OCI-LY3 (cell line): ENCODE data around the gene CREB5.

ENCODE experiments used
- H2AFZ ChIP-seq: fragments of 200-600, 300-600 bp; shearing (Covaris generic); 2 replicates; pipeline ENCODE4 v1.6.0; 2014; ENCODE audit warnings: antibody characterized with exemption, low read depth, low read length
- H3K27ac ChIP-seq: fragments of 200-600, 300-600 bp; sonication (generic); 2 replicates; pipeline ENCODE4 v1.5.1; 2014; ENCODE audit warnings: mild to moderate bottlenecking, low read length, moderate library complexity, mixed read lengths
- H3K27me3 ChIP-seq: fragments of 200-600, 300-600 bp; sonication (generic); 2 replicates; pipeline ENCODE4 v1.6.1; 2014; ENCODE audit warnings: low read depth, low read length, mixed read lengths
- H3K36me3 ChIP-seq: fragments of 200-600, 300-600 bp; sonication (generic); replicated peaks from 2 replicates; pipeline ENCODE3; 2014; ENCODE audit warnings: low read depth, low read length, mixed read lengths
- H3K4me1 ChIP-seq: fragments of 300-600, 200-600 bp; sonication (generic); 2 replicates; pipeline ENCODE4 v1.6.1; 2014; ENCODE audit warnings: low read length, mixed read lengths
- H3K4me2 ChIP-seq: fragments of 200-600, 300-600 bp; sonication (generic); 2 replicates; pipeline ENCODE4 v1.6.1; 2014; ENCODE audit warnings: low read length, mixed read lengths
- H3K4me3 ChIP-seq: fragments of 300-600, 200-600 bp; sonication (generic); 2 replicates; pipeline ENCODE4 v1.5.1; 2014; ENCODE audit warnings: antibody characterized with exemption, mild to moderate bottlenecking, low read length, moderate library complexity
- H3K79me2 ChIP-seq: fragments of 300-600, 200-600 bp; shearing (Covaris generic); 2 replicates; pipeline ENCODE4 v1.6.1; 2014; ENCODE audit warnings: mild to moderate bottlenecking, low read length, mixed read lengths
- H3K9ac ChIP-seq: fragments of 300-600, 200-600 bp; shearing (Covaris generic); 2 replicates; pipeline ENCODE4 v1.6.0; 2014; ENCODE audit warnings: mild to moderate bottlenecking, low read length, moderate library complexity
- H3K9me3 ChIP-seq: fragments of 200-600, 300-600 bp; shearing (Covaris generic); 2 replicates; pipeline ENCODE4 v1.6.1; 2014; ENCODE audit warnings: low read length, mixed read lengths; ENCODE audit not compliant: insufficient read depth
- H4K20me1 ChIP-seq: fragments of 200-600, 300-600 bp; sonication (generic); 2 replicates; pipeline ENCODE4 v1.6.1; 2016; ENCODE audit warnings: low read length, mixed read lengths; ENCODE audit not compliant: insufficient read depth
- CTCF ChIP-seq: fragments of 200-600, 300-600 bp; sonication (generic); IDR thresholded peaks from 2 replicates; pipeline ENCODE4 v1.5.1; 2014; ENCODE audit warnings: antibody characterized with exemption, low read length, low read depth
- EZH2phosphoT487 ChIP-seq: fragments of 200-600 bp; shearing (Covaris generic); IDR thresholded peaks from 2 replicates; pipeline ENCODE4 v1.6.1; 2018; ENCODE audit warnings: antibody characterized with exemption, mixed run types, low read depth

Gene CREB5

DNA sequence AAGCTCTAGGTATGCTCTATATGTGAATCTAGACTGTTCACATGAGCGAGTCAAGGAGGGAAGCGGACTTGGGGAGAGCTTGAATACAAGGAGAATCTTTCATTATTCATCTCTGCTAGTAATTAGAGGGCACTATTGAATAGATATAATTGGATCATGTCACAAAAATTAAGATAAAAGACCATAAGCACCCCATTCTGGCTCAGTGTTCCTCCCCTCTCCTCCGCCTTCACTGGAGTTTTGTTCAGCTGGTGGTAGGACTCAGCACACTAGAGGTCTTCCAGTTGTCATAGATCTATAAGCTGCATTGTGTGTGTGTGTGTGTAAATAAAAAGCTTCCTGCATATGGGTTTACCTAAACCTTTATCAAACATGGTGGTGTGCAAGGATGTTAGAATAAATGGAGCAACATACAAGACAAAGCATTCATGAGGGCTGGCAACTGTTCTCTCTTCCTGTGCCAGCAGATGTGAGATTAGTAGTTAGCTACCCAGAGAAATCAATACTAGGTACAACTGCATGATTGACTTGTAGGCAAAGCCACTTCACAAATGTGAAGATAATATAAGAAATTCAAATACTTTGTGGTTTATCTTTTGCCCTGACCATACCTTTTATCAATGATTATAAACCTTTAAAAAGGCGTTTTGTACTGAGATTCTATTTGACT lies 142.6 kb downstream of the CREB5 start:
- Histone ChIP-seq H3K27me3 (peaks cover 32% of the 10 kb centered on the region), H3K27ac (no peak overlapping the region)

GRCh38 chr7:28556025-28556424 lies 143.7 kb downstream of the CREB5 start:
- no peaks in the 10 kb centered on the region for H4K20me1 ChIP-seq
- H2AFZ ChIP-seq, result no peak overlapping the region
- no peak overlapping the region for H3K4me2 ChIP-seq
- no peaks in the 10 kb centered on the region for H3K36me3 ChIP-seq
- H3K4me1 ChIP-seq, result no peaks in the 10 kb centered on the region
- no peak overlapping the region for H3K27ac ChIP-seq
- no peak for TF ChIP-seq EZH2phosphoT487
- no peak for TF ChIP-seq CTCF
- no peaks in the 10 kb centered on the region for H3K9me3 ChIP-seq
- H3K27me3 ChIP-seq, result peaks cover 23% of the 10 kb centered on the region
- no peak overlapping the region for H3K9ac ChIP-seq
- H3K79me2 ChIP-seq, result no peaks in the 10 kb centered on the region
- H3K4me3 ChIP-seq, result no peak overlapping the region

More for the DNA sequence above, 142.6 kb downstream of the CREB5 start:
- Histone ChIP-seq H4K20me1 (no peaks in the 10 kb centered on the region), H3K4me3 (no peak overlapping the region), H3K36me3 (no peaks in the 10 kb centered on the region), H2AFZ (no peak overlapping the region), H3K4me2 (no peak overlapping the region), H3K9me3 (no peaks in the 10 kb centered on the region), H3K9ac (no peak overlapping the region), H3K79me2 (no peaks in the 10 kb centered on the region), H3K4me1 (no peaks in the 10 kb centered on the region)
- TF ChIP-seq EZH2phosphoT487, result no peak
- no peak for TF ChIP-seq CTCF

GRCh38 chr7:28556671-28557070 lies 144.4 kb downstream of the CREB5 start:
- peaks cover 20% of the 10 kb centered on the region for H3K27me3 ChIP-seq
- H3K9ac ChIP-seq, result no peak overlapping the region
- no peaks in the 10 kb centered on the region for H3K36me3 ChIP-seq
- no peaks in the 10 kb centered on the region for H3K9me3 ChIP-seq
- no peaks in the 10 kb centered on the region for H4K20me1 ChIP-seq
- no peak for TF ChIP-seq CTCF
- no peak for TF ChIP-seq EZH2phosphoT487
- H3K4me3 ChIP-seq, result no peak overlapping the region
- no peaks in the 10 kb centered on the region for H3K79me2 ChIP-seq
- no peak overlapping the region for H3K27ac ChIP-seq
- no peaks in the 10 kb centered on the region for H3K4me1 ChIP-seq
- no peak overlapping the region for H3K4me2 ChIP-seq
- no peak overlapping the region for H2AFZ ChIP-seq

DNA sequence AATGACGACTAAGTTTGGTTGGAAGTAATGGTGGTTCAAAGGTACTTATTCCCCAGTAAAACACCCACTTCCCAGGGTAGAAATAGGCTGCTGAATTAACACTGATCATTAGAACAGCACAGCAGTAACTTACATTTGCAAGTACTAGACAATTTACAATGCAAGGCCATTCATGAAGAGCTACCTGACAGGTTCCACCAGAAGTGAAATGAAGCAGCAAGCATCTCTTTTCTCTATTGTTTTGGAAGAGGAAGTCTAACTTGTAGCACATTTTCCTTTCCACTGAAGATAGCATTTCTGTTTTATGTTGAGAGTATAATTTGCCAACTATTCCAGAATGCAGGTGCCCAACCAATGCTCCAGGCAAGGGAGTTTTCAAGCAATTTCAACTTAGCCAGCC lies 145.9 kb downstream of the CREB5 start:
- Histone ChIP-seq H3K4me1 (no peaks in the 10 kb centered on the region), H3K9ac (no peak overlapping the region), H3K9me3 (no peaks in the 10 kb centered on the region), H3K4me2 (no peak overlapping the region), H3K36me3 (no peaks in the 10 kb centered on the region), H3K27ac (no peak overlapping the region), H3K4me3 (no peak overlapping the region), H3K79me2 (no peaks in the 10 kb centered on the region), H2AFZ (no peak overlapping the region), H3K27me3 (peaks cover 23% of the 10 kb centered on the region), H4K20me1 (no peaks in the 10 kb centered on the region)
- no peak for TF ChIP-seq CTCF
- TF ChIP-seq EZH2phosphoT487, result no peak
